Skin epidermis (tissue), 12 donors: ENCODE measurements around the gene PIK3R3.

Experiments used
- H3K27ac ChIP-seq, 21 experiments: fragments of 200-600 bp; sonication (generic) in 11 of 21; one replicate each; pipeline ENCODE4 v1.5.0; 2020; ENCODE audit warnings: mild to moderate bottlenecking in 3 of 21, inconsistent platforms in 2 of 21, moderate library complexity in 2 of 21
- H3K4me3 ChIP-seq, 7 experiments: fragments of 200-600 bp; sonication (generic) in 2 of 7; one replicate each; pipeline ENCODE4 v1.5.0; 2020; ENCODE audit warnings: inconsistent platforms in 2 of 7, mild to moderate bottlenecking in 2 of 7, moderate library complexity in 1 of 7

Gene PIK3R3

DNA sequence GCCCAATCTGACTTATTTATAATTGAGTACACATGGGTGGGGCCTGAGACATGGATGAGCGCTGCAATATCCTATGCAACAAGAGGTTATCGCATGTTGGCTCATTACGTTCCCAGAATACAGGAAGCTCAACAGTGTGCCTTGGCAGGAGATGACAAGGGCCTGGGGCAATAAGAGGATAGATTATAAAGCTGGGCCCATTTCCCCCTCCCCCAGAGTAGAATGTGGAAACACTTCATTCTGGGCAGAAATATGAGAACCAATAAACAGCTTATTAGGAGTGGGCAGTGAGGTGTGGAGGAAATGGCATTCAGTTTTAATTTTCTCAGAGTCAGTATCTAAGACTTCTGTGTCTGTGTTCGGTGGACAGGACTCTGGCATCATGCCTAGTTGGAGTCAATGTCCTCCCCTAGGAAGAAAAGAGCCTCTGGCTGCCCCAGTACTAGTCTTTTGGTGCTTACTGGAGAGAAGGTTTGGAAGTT lies 92.8 kb downstream of the PIK3R3 start:
- Histone ChIP-seq H3K4me3 (no peak overlapping the region), H3K27ac (no peak overlapping the region)

DNA sequence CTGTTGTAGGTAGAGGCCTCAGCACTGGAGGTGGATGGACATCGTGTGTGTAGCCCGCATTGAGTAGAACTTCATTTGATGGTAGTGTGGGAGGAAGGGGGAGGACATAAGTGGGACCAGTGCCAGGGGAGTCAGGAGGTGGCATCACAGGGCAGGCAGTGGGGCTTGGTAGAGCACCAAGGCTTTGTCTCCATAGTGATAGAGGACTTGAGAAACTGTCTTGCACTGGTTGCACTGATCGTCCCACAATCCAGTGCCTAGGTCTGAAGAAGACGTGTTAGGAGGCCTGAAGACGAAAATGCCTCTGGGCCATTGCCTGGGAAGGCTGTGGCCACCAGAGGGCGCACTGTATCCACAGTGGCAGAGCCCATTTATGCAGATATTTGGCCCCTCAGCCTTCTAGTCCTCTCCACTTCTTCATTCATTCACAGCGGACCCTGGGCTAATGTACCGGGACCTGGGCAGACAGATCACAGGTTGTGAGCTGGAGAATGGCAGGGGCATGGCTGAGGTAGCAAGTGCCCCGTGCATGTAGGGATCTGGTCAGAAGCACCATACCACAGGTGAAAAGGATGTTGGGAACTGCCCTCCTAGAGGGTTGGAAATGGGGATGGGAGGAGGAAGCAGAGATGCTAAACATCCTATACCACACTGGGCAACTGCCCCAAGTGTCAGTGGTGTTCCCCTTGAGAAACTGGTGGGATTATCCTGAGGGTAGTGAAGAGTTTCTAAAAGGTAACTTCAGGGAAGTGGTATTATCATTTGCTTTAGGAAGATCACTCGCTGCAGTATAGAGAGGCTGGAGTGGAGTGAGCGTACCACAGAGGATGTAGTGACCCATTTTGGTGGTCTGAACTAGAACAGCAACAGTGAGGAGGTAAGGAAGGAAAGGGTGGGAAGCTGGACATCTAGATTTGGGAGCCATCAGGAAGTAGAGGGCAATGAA lies 95.3 kb downstream of the PIK3R3 start:
- no peak overlapping the region for H3K27ac ChIP-seq
- no peak overlapping the region for H3K4me3 ChIP-seq

DNA sequence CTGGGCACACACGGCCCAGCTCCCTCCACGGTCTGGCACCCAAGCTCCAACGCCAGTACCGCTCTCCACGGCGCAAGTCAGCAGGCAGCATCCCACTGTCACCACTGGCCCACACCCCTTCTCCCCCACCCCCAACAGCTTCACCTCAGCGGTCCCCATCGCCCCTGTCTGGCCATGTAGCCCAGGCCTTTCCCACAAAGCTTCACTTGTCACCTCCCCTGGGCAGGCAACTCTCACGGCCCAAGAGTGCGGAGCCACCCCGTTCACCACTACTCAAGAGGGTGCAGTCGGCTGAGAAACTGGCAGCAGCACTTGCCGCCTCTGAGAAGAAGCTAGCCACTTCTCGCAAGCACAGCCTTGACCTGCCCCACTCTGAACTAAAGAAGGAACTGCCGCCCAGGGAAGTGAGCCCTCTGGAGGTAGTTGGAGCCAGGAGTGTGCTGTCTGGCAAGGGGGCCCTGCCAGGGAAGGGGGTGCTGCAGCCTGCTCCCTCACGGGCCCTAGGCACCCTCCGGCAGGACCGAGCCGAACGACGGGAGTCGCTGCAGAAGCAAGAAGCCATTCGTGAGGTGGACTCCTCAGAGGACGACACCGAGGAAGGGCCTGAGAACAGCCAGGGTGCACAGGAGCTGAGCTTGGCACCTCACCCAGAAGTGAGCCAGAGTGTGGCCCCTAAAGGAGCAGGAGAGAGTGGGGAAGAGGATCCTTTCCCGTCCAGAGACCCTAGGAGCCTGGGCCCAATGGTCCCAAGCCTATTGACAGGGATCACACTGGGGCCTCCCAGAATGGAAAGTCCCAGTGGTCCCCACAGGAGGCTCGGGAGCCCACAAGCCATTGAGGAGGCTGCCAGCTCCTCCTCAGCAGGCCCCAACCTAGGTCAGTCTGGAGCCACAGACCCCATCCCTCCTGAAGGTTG lies 97.6 kb downstream of the PIK3R3 start:
- Histone ChIP-seq H3K27ac (no peak overlapping the region), H3K4me3 (no peak overlapping the region)

DNA sequence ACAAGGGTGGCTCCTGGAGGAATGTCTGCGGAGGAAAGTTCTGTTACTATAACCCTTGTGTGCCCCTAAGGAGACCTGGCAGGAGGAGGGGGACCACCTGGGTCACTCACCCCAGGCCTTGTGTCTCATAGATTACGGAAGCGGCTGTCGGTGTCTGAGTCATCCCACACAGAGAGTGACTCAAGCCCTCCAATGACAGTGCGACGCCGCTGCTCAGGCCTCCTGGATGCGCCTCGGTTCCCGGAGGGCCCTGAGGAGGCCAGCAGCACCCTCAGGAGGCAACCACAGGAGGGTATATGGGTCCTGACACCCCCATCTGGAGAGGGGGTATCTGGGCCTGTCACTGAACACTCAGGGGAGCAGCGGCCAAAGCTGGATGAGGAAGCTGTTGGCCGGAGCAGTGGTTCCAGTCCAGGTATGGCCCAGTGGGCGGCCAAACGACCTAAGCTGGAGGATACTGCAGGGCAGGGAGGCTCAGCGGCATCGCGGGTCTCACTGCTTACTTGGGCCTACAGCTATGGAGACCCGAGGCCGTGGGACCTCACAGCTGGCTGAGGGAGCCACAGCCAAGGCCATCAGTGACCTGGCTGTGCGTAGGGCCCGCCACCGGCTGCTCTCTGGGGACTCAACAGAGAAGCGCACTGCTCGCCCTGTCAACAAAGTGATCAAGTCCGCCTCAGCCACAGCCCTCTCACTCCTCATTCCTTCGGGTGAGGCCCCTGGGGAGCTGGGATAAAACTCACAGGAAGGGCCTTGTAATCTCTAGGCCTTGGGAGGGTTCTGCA lies 101.4 kb downstream of the PIK3R3 start:
- H3K27ac ChIP-seq: no peak overlapping the region
- no peak overlapping the region for H3K4me3 ChIP-seq

DNA sequence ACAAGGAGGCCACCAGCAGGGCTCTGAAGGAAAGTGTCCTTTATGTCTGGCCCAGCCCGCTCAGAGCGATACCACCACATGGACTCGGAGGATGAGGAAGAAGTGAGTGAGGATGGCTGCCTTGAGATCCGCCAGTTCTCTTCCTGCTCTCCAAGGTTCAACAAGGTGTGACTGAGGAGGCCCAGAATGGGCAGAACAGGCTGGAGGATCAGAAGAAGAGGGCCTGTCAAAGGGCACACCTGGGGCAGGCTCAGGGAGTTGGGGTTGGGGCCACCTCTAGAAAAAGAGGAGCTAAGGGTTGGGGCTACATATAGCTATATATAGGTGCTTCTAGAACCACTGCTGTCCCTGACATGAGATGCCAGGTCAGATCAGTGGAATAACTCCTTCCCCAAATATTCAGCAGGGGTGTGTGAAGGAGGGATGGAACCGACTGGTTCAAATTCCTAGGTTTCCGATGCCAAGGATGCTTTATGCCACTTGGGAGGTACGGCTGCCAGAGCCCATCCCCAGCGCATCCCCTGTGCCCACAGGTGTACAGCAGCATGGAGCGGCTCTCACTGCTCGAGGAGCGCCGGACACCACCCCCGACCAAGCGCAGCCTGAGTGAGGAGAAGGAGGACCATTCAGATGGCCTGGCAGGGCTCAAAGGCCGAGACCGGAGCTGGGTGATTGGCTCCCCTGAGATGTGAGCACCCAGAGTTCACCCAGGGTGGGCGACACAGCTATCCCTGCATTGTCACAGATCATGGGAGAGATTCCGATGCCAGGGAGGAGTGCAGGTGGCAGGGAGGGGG lies 102.2 kb downstream of the PIK3R3 start:
- Histone ChIP-seq H3K27ac (no peak overlapping the region), H3K4me3 (no peak overlapping the region)

DNA sequence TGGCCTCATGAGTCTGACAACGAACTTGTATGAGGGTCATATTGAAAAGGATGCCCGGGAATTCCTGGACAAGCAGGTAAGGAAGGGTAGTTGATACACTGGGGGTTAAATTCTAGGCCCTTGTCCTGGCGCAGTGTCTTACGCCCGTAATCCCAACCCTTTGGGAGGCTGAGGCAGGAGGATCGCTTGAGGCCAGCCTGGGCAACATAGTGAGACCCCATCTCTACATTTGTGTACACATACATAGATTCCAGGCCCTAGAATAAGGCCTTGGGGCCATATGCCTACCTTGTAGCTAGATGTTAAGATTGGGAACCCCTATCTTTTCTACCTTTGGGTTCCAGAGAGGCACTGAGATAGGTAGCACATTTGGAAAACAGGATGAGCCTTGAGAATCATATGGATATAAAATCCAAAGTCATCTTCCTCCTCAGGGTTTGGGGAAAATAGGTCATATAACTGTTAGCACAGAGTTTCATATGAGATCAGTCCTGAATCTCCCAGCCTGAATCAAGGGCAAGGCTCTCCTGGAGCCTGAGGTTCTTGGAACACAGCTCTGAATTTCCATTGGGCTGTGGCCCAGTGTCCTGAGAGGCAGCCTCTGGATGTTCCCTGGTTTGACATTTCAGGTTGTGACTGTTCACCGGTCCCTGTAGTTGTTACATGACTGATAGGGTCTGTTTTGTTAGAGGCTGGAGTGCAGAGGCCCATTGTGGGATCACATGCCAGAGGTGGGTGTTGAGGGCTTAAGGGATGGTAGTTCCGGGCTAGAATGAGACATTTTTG lies 104.4 kb downstream of the PIK3R3 start:
- Histone ChIP-seq H3K27ac (no peak overlapping the region), H3K4me3 (no peak overlapping the region)

DNA sequence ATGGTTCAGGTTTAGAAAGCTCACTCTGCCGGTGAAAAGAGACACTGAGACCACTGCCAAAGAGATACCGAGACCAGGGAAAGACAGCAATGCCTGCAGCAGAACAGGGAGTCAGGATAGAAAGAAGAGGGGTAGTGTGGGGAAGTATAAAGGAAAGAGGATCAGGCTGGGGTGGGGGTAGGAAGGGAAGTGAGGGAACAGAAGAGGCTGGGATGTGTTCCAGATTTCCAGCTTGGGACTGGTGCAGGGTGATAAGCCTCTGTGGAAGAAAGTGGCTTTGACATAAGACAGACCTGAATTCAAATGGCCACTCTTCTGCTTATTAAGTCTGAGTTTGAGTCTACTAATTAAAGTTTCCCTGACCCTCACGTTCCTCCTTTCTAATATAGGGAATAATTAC lies 105.9 kb downstream of the PIK3R3 start:
- Histone ChIP-seq H3K4me3 (no peak overlapping the region), H3K27ac (no peak overlapping the region)

DNA sequence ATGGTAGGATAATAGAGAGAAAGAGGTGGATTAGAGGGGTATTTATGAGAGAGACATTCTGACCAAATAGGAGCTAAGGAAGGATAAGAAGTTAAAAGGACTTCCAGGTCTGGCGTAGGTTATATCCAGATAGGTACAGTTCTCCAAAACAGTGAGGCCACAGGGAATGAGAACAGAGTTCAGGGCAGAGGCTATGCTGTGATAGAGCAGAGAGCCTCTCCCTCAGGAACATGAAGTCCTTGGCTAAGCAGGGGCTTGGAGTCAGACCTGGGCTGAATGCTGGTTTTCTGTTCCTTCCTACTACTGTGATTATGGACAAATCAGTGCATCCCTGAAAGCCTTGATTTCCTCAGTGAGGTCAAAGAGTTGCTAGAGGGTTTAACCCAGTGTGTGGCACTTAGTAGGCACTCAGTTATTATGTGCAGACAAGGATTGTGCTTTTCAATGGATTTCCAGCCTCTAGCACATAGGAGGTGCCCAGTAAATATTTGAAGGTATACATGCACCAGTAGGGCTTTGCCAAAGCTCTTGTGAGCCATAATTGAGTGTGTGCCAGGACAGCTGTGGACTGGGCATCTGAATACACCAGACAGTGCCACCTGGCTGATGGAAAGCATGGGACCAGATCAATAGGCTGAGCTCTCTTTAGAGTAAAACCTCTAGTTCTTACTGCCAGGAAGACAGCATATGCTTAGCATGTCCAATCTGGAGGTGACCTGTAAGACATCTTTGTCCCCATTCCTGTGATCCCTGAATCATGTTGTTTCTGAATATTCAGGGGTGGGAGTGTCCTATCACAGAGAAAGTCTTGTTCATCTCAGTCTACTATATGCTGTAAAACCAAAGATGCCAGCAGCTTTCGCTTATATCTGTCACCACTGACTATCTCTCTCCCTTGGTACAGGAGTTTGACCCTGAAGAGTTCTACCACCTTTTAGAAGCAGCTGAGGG lies 111.1 kb downstream of the PIK3R3 start:
- no peak overlapping the region for H3K27ac ChIP-seq
- H3K4me3 ChIP-seq: no peak overlapping the region

DNA sequence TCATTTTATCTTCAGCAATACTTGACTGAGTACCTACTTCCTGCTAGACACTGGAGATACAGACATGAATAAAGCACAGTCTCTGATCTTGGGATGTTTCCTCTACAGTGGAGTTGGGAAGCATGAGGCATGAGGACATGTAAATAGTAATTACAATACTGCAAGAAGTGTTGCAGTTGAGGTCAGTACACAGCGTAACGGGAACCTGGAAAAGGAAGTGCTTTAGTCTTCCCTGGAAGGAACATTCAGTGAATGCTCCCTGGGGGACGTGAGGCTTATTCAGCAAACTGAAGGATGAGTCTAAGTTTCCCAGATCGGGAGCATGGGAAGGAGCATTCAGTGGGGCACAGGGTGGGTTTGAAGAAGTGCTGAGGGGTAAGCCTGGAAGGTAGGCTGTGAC lies 112.4 kb downstream of the PIK3R3 start:
- H3K4me3 ChIP-seq: no peak overlapping the region
- no peak overlapping the region for H3K27ac ChIP-seq

DNA sequence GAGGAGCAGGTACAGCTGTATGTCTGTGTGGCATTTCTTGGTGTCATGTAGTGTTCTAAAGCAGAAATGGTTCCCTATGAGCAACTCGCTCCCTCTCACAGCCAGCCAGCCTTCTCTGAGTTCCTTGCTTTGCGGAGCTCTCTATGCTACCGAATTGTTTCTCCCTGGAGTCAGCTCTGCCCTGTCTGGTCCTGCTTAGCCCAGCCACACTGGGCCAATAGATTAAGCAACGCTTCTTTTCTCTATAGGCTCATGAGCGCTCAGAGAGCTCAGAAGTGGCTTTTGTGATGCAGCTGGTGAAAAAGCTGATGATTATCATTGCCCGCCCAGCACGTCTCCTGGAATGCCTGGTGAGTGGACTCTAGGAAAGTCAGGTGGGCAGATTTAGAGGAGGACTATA lies 113.1 kb downstream of the PIK3R3 start:
- Histone ChIP-seq H3K4me3 (no peak overlapping the region), H3K27ac (no peak overlapping the region)

DNA sequence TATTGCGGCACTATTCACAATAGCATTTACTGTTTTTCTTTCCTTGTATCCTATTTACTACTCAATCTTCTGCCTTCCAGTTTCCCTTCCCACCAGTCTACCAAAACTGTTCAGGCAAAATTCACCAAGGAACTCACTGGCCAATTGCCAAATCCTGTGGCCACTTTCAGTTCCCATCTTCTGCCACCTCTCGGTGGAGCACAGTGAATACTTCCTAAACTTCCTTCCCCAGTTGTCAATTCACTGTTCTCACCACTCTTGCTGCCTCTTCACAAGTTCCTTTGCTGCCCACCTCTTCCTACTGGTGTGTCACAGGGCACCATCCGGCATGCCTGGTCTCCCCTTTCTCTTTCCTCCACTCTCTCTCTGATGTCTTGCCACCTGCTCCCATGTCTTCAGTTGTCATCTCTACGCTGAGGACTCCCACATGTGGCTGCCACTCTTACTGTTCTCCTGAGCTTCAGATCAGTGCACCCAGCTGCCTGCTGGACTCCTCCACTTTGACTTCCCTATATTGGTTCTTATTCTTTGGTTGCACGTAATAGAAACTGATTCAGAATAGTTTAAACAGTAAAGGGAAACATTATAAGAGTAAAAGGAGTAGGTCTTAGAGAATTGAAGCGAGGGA lies 114.4 kb downstream of the PIK3R3 start:
- Histone ChIP-seq H3K4me3 (no peak overlapping the region), H3K27ac (no peak overlapping the region)

DNA sequence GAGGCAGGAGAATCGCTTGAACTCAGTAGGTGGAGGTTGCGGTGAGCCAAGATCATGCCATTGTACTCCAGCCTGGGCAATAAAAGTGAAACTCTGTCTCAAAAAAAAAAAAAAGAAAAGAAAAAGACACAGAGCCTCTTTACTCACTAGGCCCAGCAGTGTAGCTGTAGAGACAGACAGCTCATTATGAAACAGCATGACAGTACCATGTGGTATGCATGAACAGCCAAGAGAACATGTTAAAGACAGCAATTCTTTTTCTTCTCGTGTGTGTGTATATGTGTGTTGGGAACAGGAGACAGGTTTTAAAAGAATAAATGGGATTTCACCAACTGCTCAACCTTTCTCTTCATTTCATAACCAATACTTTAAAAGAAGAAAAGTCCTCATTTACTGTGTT lies 118.8 kb downstream of the PIK3R3 start:
- Histone ChIP-seq H3K4me3 (no peak overlapping the region), H3K27ac (no peak overlapping the region)

DNA sequence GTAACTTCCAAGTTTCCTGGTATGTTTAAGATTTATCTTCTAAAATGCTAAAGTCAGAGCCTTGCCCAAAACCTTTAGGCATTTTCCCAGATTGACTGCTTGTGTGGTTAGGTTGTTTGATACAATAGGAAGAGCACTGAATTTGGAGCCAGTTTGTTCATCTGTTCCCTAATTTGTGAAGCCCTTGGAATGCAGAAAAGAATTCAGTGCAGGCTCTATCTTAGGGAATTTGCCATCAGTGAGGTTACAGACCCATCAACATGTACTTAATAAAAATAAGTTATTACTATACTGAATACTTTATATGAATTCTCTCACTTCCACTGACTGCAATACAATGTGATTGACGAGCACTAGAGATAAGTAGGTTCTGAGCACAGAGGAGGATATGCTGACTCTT lies 120.2 kb downstream of the PIK3R3 start:
- Histone ChIP-seq H3K4me3 (no peak overlapping the region), H3K27ac (no peak overlapping the region)

DNA sequence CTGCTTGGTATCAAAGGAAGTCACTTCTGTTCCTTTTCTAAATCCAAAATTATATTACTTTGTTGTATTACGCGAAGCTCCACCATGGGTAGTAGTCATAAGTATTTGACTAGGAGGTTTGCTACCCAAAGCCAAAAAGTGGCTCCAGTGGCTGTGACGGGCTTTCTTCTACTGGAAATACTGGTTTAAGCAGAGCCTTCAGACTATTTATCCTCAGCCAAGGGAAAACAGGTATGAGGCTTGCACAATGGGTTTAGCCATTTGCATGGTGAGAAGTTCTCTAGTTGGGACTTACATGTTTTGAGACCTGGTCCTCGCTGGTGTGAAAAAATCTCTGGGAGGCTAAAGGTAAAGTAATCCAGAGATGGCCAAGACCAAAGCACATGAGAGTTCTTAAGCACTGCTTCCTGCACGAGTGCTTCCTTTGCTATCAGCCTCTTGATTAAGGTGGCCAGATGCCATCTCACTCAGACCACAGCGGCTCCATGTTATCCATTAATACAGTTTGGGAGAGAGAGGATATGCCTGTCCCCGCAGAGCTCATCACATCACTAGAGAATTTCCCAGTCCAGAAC lies 121.2 kb downstream of the PIK3R3 start:
- Histone ChIP-seq H3K4me3 (no peak overlapping the region), H3K27ac (no peak overlapping the region)

DNA sequence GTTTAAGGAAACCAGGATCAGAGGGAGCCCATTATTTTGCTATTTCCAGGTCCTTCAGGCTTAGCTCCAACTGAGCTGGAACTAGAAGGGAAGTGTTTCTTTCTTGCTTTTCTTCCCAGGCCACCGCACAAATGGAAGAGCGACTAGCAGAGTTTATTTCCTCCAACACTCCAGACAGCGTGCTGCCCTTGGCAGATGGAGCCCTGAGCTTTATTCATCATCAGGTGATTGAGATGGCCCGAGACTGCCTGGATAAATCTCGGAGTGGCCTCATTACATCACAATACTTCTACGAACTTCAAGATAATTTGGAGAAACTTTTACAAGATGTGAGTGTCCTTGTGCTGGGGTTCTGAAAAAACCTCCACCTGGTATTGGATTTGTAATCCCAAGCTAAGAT lies 121.8 kb downstream of the PIK3R3 start:
- no peak overlapping the region for H3K27ac ChIP-seq
- H3K4me3 ChIP-seq: no peak overlapping the region

DNA sequence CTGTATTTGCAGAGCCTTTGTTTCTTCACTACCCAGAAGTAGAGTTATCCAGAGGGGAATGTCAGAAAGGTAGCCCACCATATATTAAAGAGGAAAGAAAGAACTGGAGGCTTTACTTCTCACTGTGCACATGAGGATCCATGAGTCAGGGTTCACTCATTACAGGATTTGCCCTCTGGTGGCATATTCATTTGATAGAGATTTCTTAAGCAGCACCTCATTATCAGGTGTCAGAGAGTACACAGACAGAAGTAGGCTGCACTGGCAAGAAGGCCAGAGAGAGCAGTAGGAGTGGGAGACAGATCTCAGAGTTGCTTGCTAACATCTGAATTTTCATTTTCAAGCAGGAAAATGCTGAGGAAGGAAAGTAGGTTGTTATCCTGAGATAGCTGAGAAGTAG lies 123.8 kb downstream of the PIK3R3 start:
- Histone ChIP-seq H3K27ac (no peak overlapping the region), H3K4me3 (no peak overlapping the region)
